ENCODE data around the gene EML1. TPM values are rescaled to one million over a fixed set of nuclear protein-coding genes. Genes with fewer than 3 reads are reported as not detected.

The EML1 gene
- polyA plus RNA-seq, 1 experiment: 14.2 TPM

GRCh38 chr14:99873653-99874052 lies 80.4 kb downstream of the EML1 start:
- CTCF ChIA-PET: interaction anchor here (0.9 to 2.9 kb wide), 5 partner anchors 10 to 144 kb away, joined by 3 to 11 read pairs (median 4); no protein-coding TSS in a partner anchor
- Histone ChIP-seq H3K27me3 (ENCODE audit: control insufficient read depth, insufficient read depth, low read length) (peaks cover 2% of the 10 kb centered on the region; the same call in 1 of the 2 replicates), H3K4me3 (ENCODE audit: low read depth, low read length) (no peak overlapping the region), H3K36me3 (ENCODE audit: control insufficient read depth, insufficient read depth, low read length) (no peaks in the 10 kb centered on the region; the same call in 1 of the 2 replicates)
- TF ChIP-seq CTCF (IDR thresholded peaks at IDR 0.05; ENCODE audit: insufficient read depth, low read depth, low read length): no peak
- DNase-seq (ENCODE audit: low read depth): no peak
- POLR2A ChIA-PET: no interaction called here

DNA sequence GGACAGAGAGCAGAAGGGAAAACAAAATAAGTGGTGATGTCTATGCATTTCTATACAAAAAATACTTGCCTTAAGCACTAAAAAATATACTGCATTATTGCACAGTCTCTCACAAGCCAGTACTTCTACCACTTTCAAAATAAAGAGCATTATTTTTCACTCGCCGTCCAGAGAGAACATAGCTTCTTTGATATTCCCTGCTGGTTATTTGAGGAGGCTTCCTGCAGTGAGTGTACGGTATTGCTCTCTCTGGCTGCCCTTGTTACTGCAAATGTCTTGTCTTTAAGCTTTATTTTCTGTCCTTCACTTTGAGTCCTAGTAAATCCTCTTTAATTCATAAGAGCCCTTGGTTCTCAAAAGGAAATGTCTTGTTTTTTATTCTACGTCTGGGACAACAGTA lies 81.1 kb downstream of the EML1 start:
- no peak overlapping the region for H3K4me3 ChIP-seq (ENCODE audit: low read depth, low read length)
- no peak for DNase-seq (ENCODE audit: low read depth)
- H3K36me3 ChIP-seq (ENCODE audit: control insufficient read depth, insufficient read depth, low read length): no peaks in the 10 kb centered on the region; the same call in 1 of the 2 replicates
- CTCF ChIA-PET: interaction anchor here (1.2 to 2.9 kb wide), 3 partner anchors 10 to 144 kb away, joined by 3 to 11 read pairs (median 5); no protein-coding TSS in a partner anchor
- TF ChIP-seq CTCF (IDR thresholded peaks at IDR 0.05; ENCODE audit: insufficient read depth, low read depth, low read length): no peak
- POLR2A ChIA-PET: no interaction called here
- peaks cover 2% of the 10 kb centered on the region; the same call in 1 of the 2 replicates for H3K27me3 ChIP-seq (ENCODE audit: control insufficient read depth, insufficient read depth, low read length)

DNA sequence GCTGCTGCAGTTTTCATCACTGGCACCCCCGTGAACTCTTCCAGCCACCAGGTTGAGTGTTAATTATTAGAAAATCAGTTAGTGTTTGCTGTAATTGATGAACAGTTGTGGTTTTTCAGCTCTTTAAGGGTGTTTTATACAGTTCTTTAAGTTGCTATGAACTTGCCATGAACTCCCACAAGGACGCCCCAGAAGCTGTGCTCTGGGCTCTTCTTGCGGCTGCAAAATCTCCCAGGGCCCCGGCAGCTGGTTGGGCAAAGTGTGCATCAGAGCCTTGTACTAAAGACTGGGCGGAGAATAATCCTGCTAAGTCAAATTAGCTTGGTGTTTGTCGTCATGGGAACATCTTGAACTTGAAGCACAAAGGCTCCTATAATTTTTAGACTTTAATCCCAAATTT lies 82.2 kb downstream of the EML1 start:
- ChIA-PET POLR2A (no interaction called here), CTCF (interaction anchor here (1.2 to 2.9 kb wide), 5 partner anchors 8 to 145 kb away, joined by 3 to 11 read pairs (median 4); no protein-coding TSS in a partner anchor)
- no peak for TF ChIP-seq CTCF (IDR thresholded peaks at IDR 0.05; ENCODE audit: insufficient read depth, low read depth, low read length)
- DNase-seq (ENCODE audit: low read depth): no peak
- H3K4me3 ChIP-seq (ENCODE audit: low read depth, low read length): no peak overlapping the region
- peaks cover 2% of the 10 kb centered on the region; the same call in 1 of the 2 replicates for H3K27me3 ChIP-seq (ENCODE audit: control insufficient read depth, insufficient read depth, low read length)
- H3K36me3 ChIP-seq (ENCODE audit: control insufficient read depth, insufficient read depth, low read length): no peaks in the 10 kb centered on the region; the same call in 1 of the 2 replicates

DNA sequence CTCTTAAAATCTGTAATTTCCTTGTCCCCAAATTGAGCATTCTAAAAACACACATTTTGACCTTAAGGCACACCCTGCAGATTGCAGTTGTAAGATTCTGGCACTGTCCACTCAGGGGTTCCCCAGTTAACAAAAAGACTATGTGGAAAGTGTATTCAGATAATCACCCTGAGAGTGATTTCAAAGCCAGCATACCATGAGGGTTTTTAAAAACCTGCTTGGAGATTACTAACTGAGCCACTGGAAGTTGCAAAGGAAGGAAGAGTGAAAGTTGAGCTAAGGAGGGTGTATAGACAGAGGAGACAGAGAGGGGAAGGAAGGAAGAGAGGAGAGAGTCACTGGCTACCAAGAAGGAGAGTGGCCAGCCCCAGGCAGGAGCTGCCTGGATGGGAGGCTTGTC lies 82.6 kb downstream of the EML1 start:
- ChIA-PET POLR2A (no interaction called here), CTCF (interaction anchor here (1.2 to 2.9 kb wide), 5 partner anchors 8 to 145 kb away, joined by 3 to 11 read pairs (median 4); no protein-coding TSS in a partner anchor)
- DNase-seq (ENCODE audit: low read depth): no peak
- Histone ChIP-seq H3K36me3 (ENCODE audit: control insufficient read depth, insufficient read depth, low read length) (no peaks in the 10 kb centered on the region; the same call in 1 of the 2 replicates), H3K27me3 (ENCODE audit: control insufficient read depth, insufficient read depth, low read length) (peaks cover 2% of the 10 kb centered on the region; the same call in 1 of the 2 replicates), H3K4me3 (ENCODE audit: low read depth, low read length) (no peak overlapping the region)
- no peak for TF ChIP-seq CTCF (IDR thresholded peaks at IDR 0.05; ENCODE audit: insufficient read depth, low read depth, low read length)

GRCh38 chr14:99876406-99876805 lies 83.2 kb downstream of the EML1 start:
- ChIA-PET POLR2A (no interaction called here), CTCF (interaction anchor here (1.0 to 1.5 kb wide), 4 partner anchors 9 to 146 kb away, joined by 3 to 7 read pairs (median 4); no protein-coding TSS in a partner anchor)
- Histone ChIP-seq H3K4me3 (ENCODE audit: low read depth, low read length) (no peak overlapping the region), H3K36me3 (ENCODE audit: control insufficient read depth, insufficient read depth, low read length) (no peaks in the 10 kb centered on the region; the same call in 1 of the 2 replicates), H3K27me3 (ENCODE audit: control insufficient read depth, insufficient read depth, low read length) (peaks cover 2% of the 10 kb centered on the region; the same call in 1 of the 2 replicates)
- TF ChIP-seq CTCF (IDR thresholded peaks at IDR 0.05; ENCODE audit: insufficient read depth, low read depth, low read length): no peak
- DNase-seq (ENCODE audit: low read depth): no peak
